Thymus (tissue), 14 donors: ENCODE data around the gene CCDC9B. TPM values are rescaled to one million over a fixed set of nuclear protein-coding genes. Genes with fewer than 3 reads are reported as not detected.
A peak's percentile ranks its signal among the peaks of the same experiment; 100 is the strongest.

Experiments
- DNase-seq, 9 donors: peaks; one replicate each; pipeline ENCODE4 v3.0.0-alpha.2; 2013; ENCODE audit warnings: low spot score in 9 of 9, low read depth in 6 of 9, missing footprints in 1 of 9
- H3K27ac ChIP-seq, 2 donors: one replicate each; pipeline ENCODE4 v1.5.1; 2013; ENCODE audit warnings: control low read depth in 1 of 2, low read depth in 1 of 2, low read length in 1 of 2, mild to moderate bottlenecking in 1 of 2, moderate library complexity in 1 of 2
- H3K27me3 ChIP-seq, 2 donors: one replicate each; pipeline ENCODE4 v1.5.1; 2013; ENCODE audit warnings: low read length in 1 of 2; ENCODE audit not compliant: control insufficient read depth in 2 of 2, insufficient read depth in 1 of 2
- H3K36me3 ChIP-seq, 2 donors: one replicate each; pipeline ENCODE4 v1.5.1; 2013; ENCODE audit warnings: low read length in 1 of 2, mild to moderate bottlenecking in 1 of 2, moderate library complexity in 1 of 2; ENCODE audit not compliant: control insufficient read depth in 2 of 2, insufficient read depth in 2 of 2
- H3K4me1 ChIP-seq, 2 donors: one replicate each; pipeline ENCODE4 v1.5.1; 2013; ENCODE audit warnings: low read length in 2 of 2; ENCODE audit not compliant: control insufficient read depth in 2 of 2, insufficient read depth in 2 of 2
- H3K4me3 ChIP-seq, 2 donors: one replicate each; pipeline ENCODE4 v1.5.1; 2013; ENCODE audit warnings: low read length in 2 of 2, control low read depth in 1 of 2, mild to moderate bottlenecking in 1 of 2
- H3K9me3 ChIP-seq, 2 donors: one replicate each; pipeline ENCODE4 v1.5.1; 2013; ENCODE audit warnings: low read length in 1 of 2, mild to moderate bottlenecking in 1 of 2; ENCODE audit not compliant: control insufficient read depth in 2 of 2, insufficient read depth in 1 of 2
- WGBS: extraction: QIAGEN DNeasy Blood & Tissue Kit; methylation state at CpG from one replicate; pipeline ENCODE4 v1.1.7; 2013; 5-methylcytosine and 5-hydroxymethylcytosine counted together
- long read RNA-seq, 10 donors: transcript quantifications; one replicate each; lab custom pipeline, GENCODE V29; 2026
- polyA plus RNA-seq: library from polyadenylated mRNA; stranded (reverse); fragments of 200-250 nt; gene quantifications from one replicate; pipeline ENCODE4 v1.2.3, GENCODE V29; 2013
- total RNA-seq: library from RNA; stranded (reverse); fragments of 120-200 nt; gene quantifications from one replicate; pipeline ENCODE4 v1.2.4, GENCODE V29; 2013
- donor health status: healthy.

The CCDC9B gene
- total RNA-seq (0.28 TPM), polyA plus RNA-seq (3.6 TPM)
- long read RNA-seq, donor 1: 0 reads
- long read RNA-seq, donor 2: 0 reads
- long read RNA-seq, donor 3: 0 reads
- long read RNA-seq, donor 4: 0 reads
- long read RNA-seq, donor 5: 0 reads
- long read RNA-seq, donor 6: 0 reads
- long read RNA-seq, donor 7: 0 reads
- long read RNA-seq, donor 8: 0 reads
- long read RNA-seq, donor 9: 0 reads
- long read RNA-seq, donor 10: 0 reads

DNA sequence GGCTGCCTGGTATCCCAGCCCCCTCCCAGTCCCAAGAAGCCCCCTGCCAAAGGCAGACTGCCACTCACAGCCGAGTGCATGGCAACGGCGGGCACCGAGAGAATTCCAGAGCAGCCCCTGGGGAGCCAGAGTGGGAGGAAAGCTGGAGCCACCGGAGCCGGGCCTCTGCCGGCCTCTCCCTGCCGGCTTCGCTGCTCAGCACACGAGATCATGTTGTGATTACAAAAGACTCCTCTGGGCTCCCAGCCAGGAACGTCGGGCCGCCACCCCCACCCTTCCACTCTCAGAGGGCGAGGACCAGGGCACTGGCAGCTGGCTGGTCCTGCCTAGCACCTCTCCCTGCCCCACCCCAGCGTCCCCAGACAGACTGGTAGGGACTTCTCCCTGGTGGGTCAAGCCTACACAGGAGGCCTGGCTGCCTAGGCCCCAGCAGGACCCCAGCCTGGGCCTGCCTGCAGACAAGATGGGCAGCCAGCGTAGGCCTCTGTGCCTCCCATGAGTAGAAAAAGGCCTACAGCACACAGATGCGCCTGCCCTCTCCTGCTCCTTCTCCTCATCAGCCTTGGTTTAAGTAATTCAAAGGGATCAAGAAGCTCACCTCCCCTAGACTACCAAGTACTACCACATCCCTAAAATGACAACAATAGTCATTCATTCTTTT, at the start of gene CCDC9B:
Gene CCDC9B, minus strand, starts transcription at position 200 of the 661 bp plus-strand sequence. Its CDS starts 120 bp downstream, at position 80.
- 83% methylated on average over 17 of the region's 17 CpGs for WGBS
- no peaks in the 10 kb centered on the region for H3K9me3 ChIP-seq
- no peaks in the 10 kb centered on the region for H3K27me3 ChIP-seq
- no peak within 1 kb of the TSS for H3K4me3 ChIP-seq
- no peak for DNase-seq
- H3K4me1 ChIP-seq: peaks cover 4 to 23% of the 10 kb centered on the region in 2 donors
- no peaks in the 10 kb centered on the region for H3K36me3 ChIP-seq
- H3K27ac ChIP-seq: peak within 1 kb of the TSS in 1 of 2 donors; percentile 59

DNA sequence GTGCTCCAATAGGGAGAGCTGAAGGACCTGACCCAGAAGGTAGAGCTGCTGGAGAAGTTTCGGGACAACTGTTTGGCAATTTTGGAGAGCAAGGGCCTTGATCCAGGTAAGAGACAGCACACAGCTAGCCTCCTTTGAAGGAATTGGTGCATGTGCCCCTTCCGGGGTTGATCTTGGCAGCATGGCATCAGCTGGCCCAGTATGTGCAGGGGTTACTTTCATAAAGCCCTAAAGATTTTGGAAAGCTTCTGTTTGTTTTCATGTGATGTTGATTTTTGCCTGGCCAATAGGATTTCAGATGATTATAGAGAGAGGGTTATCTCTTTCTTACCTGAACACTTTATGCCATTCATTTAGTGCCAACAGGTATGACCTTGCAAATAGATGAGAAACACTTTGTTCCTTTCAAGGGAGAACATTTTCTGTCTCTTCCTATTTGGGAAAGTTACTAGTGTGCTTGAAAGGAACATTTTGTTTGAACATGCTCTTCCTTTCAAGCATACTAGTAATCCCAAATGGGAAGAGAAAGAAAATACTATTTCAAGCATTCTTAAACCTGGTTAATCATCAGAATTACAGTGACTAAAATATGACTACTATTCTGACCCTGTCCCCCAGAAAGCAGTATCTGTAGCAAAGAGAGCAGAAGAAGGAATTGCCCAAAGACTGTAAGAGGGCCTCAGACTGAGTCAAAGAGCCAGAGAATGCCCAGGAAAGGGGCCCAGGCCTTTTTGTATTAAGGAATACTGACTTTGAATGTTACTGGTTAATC, 49.3 kb upstream of the CCDC9B start:
- peaks cover 54 to 81% of the 10 kb centered on the region in 2 donors for H3K36me3 ChIP-seq
- no peak for DNase-seq

DNA sequence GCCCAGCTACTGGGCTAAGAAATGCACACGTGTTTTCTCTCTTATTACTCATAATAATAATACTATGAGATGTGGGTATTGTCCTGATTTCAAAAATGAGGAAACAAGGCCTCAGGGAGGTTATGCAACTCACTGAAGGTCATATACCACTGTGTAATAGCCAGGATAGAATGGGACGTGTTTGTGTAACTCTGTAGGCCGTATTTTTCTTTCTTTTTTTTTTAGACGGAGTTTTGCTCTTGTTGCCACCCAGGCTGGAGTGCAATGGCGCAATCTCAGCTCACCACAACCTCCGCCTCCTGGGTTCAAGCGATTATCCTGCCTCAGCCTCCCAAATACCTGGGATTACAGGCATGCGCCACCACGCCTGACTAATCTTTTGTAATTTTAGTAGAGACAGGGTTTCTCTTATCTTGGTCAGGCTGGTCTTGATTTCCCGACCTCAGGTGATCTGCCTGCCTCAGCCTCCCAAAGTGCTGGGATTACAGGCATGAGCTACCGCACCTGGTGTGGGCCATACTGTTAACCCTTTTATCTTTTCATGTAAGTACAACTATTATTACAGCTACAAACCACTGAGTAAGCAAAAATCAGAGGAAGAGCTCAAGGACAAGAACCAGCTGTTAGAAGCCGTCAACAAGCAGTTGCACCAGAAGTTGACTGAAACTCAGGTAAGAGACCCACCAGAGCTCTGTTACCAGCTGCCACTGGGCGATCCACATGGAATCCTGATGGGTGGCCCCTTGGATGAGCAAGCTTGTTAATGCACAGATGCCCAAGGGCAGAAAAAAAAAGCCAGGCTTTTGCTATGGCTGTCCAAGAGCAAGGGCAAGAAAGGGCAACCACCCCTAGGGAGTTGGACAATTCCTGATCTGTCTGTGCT, 48.4 kb upstream of the CCDC9B start:
- Histone ChIP-seq H3K4me1 (peaks cover 0 to 4% of the 10 kb centered on the region in 2 donors), H3K4me3 (no peak overlapping the region), H3K36me3 (peaks cover 47 to 80% of the 10 kb centered on the region in 2 donors), H3K9me3 (no peaks in the 10 kb centered on the region), H3K27ac (no peak overlapping the region), H3K27me3 (no peaks in the 10 kb centered on the region)
- DNase-seq: no peak
- WGBS: 97% methylated on average over 13 of the region's 13 CpGs

More for the DNA sequence above, 49.3 kb upstream of the CCDC9B start:
- H3K27me3 ChIP-seq: no peaks in the 10 kb centered on the region
- no peak overlapping the region for H3K27ac ChIP-seq
- 98% methylated on average over 2 of the region's 2 CpGs for WGBS
- no peaks in the 10 kb centered on the region for H3K4me1 ChIP-seq
- H3K4me3 ChIP-seq: no peak overlapping the region
- H3K9me3 ChIP-seq: no peaks in the 10 kb centered on the region

DNA sequence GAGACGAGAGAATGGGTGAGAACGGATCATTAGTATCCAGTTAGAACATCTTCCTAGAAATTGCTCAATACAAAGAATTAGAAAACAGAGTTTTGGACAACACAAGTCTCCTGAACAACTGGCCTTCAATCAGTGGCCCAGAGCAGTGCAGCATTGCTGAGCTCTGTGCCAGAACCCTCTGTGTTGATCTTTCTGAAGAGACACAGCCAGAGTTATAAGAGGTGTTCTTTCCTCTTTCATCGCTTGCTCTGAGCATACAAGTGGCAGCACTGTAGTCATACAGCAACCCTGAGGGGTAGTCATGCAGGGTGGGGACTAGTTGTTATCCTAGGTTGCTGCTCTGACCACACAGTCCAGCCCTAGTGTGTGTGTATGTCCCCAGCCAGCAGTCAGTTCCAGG, 45.7 kb upstream of the CCDC9B start:
- no peak for DNase-seq
- WGBS: 98% methylated on average over 3 of the region's 3 CpGs
- H3K36me3 ChIP-seq: peaks cover 31 to 56% of the 10 kb centered on the region in 2 donors

DNA sequence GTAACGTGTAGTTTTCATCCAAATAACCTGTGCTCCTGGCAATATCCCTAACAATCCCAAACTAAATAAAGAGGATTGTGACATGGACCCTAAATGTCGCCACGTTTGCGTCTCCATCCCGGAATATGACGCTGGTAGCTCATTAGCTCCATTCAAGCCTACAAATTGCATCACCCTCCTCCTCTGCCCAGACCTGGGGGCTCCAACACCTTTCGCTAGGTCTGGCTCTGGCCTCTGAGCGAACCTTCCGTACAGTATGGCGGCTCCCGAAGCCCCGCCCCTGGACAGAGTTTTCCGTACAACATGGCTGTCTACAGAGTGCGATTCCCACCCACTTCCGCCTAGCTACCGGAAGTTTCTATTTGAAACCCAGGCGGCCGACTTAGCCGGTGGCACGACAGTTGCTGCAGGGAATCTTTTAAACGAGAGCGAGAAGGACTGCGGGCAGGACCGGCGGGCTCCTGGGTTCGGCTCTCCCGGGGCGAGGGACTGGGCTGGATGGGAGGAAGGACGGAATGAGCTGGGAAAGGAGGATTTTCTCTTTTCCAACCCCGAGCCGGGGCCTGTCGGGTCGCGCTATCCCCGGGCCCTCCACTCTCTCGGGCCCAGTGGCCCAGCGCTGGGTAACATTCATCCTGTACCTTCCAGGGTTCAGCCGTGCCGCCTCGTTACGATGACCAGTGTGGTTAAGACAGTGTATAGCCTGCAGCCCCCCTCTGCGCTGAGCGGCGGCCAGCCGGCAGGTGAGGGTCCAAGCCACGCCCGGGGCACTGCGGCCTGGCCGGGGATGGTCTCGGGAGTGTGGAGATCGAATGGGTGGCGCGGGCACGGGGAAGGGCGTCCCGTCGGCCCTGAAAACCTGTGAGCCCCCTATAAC, 42.1 kb upstream of the CCDC9B start, which contains the start of gene KNSTRN:
Gene KNSTRN, plus strand, starts transcription at position 142 of the 877 bp plus-strand sequence. Its CDS starts 115 bp downstream, at position 257.
- DNase-seq: peak; percentile 81 to 97 (median 91)
- Histone ChIP-seq H3K27ac (peak within 1 kb of the TSS in 1 of 2 donors; percentile 36), H3K9me3 (no peaks in the 10 kb centered on the region)

More for the DNA sequence above, 45.7 kb upstream of the CCDC9B start:
- Histone ChIP-seq H3K4me1 (peaks cover 11 to 17% of the 10 kb centered on the region in 2 donors), H3K27me3 (no peaks in the 10 kb centered on the region), H3K4me3 (no peak overlapping the region), H3K27ac (no peak overlapping the region), H3K9me3 (no peaks in the 10 kb centered on the region)

GRCh38 chr15:40381818-40382529, 41.2 kb upstream of the CCDC9B start:
- H3K27ac ChIP-seq: no peak overlapping the region
- H3K27me3 ChIP-seq: no peaks in the 10 kb centered on the region
- no peaks in the 10 kb centered on the region for H3K9me3 ChIP-seq
- 96% methylated on average over 11 of the region's 11 CpGs for WGBS
- H3K4me1 ChIP-seq: peaks cover 11 to 17% of the 10 kb centered on the region in 2 donors
- DNase-seq: no peak
- peaks cover 6 to 20% of the 10 kb centered on the region in 2 donors for H3K36me3 ChIP-seq
- no peak overlapping the region for H3K4me3 ChIP-seq

More for the DNA sequence above, 42.1 kb upstream of the CCDC9B start, which contains the start of gene KNSTRN:
- H3K27me3 ChIP-seq: no peaks in the 10 kb centered on the region
- H3K4me3 ChIP-seq: peak within 1 kb of the TSS; percentile 84 to 98
- peaks cover 11 to 17% of the 10 kb centered on the region in 2 donors for H3K4me1 ChIP-seq
- WGBS: 8% methylated on average over 57 of the region's 57 CpGs
- peaks cover 14 to 28% of the 10 kb centered on the region in 2 donors for H3K36me3 ChIP-seq

- Histone ChIP-seq H3K27me3 (no peaks in the 10 kb centered on the region), H3K4me3 (no peak overlapping the region), H3K36me3 (peaks cover 0 to 7% of the 10 kb centered on the region in 2 donors), H3K27ac (no peak overlapping the region), H3K4me1 (peaks cover 11 to 17% of the 10 kb centered on the region in 2 donors), H3K9me3 (no peaks in the 10 kb centered on the region)
- DNase-seq: no peak
- 99% methylated on average over 10 of the region's 10 CpGs for WGBS
Observed at GRCh38 chr15:40380636-40381035, 39.9 kb upstream of the CCDC9B start.
